Osteoblast (primary cell): ENCODE data around the gene SMIM7. TPM values are rescaled to one million over a fixed set of nuclear protein-coding genes. Genes with fewer than 3 reads are reported as not detected.

Experiments used
- DNase-seq: peaks from one replicate; pipeline ENCODE4 v3.0.0; 2011; ENCODE audit warnings: low spot score, mixed read lengths; ENCODE audit not compliant: insufficient read length; ENCODE audit errors: missing footprints
- H2AFZ ChIP-seq: 2 replicates; pipeline ENCODE4 v1.6.0; 2011; ENCODE audit warnings: mild to moderate bottlenecking, low read length
- H3K27ac ChIP-seq: 2 replicates; pipeline ENCODE4 v1.5.1; 2011; ENCODE audit warnings: mild to moderate bottlenecking, low read depth, low read length, moderate library complexity
- H3K27me3 ChIP-seq: 2 replicates; pipeline ENCODE4 v1.6.0; 2012; ENCODE audit warnings: mild to moderate bottlenecking, control low read depth, inconsistent platforms, low read length, moderate library complexity; ENCODE audit not compliant: insufficient read depth
- H3K36me3 ChIP-seq: 2 replicates; pipeline ENCODE4 v1.5.1; 2011; ENCODE audit warnings: mild to moderate bottlenecking, low read length, control low read depth, moderate library complexity; ENCODE audit not compliant: insufficient read depth
- H3K4me1 ChIP-seq: 2 replicates; pipeline ENCODE4 v1.5.1; 2011; ENCODE audit warnings: mild to moderate bottlenecking, low read length, control low read depth, moderate library complexity; ENCODE audit not compliant: insufficient read depth
- H3K4me2 ChIP-seq: 2 replicates; pipeline ENCODE4 v1.6.0; 2011; ENCODE audit warnings: mild to moderate bottlenecking, low read length; ENCODE audit not compliant: insufficient read depth
- H3K4me3 ChIP-seq: fragments of 200-600 bp; sonication (generic); 3 replicates; pipeline ENCODE4 v1.5.1; 2012; ENCODE audit warnings: mild to moderate bottlenecking, low read length, inconsistent platforms; ENCODE audit not compliant: insufficient read depth
- H3K79me2 ChIP-seq: 2 replicates; pipeline ENCODE4 v1.6.0; 2012; ENCODE audit warnings: mild to moderate bottlenecking, low read length, control low read depth, inconsistent platforms; ENCODE audit not compliant: insufficient read depth
- H3K9me3 ChIP-seq: 2 replicates; pipeline ENCODE4 v1.5.1; 2011; ENCODE audit warnings: low read depth, low read length, control low read depth
- H4K20me1 ChIP-seq: 2 replicates; pipeline ENCODE4 v1.6.0; 2012; ENCODE audit warnings: mild to moderate bottlenecking, low read length, control low read depth; ENCODE audit not compliant: insufficient read depth
- CTCF ChIP-seq: IDR thresholded peaks from 2 replicates; pipeline ENCODE4 v1.5.1; 2011; ENCODE audit warnings: mild to moderate bottlenecking, low read depth, low read length, moderate library complexity; ENCODE audit errors: extremely low read depth
- total RNA-seq: library from RNA; depleted of rRNA; stranded (reverse); fragments of >200 nt; gene quantifications from 2 replicates; pipeline ENCODE4 v1.2.3, GENCODE V29; 2012

SMIM7 gene
- total RNA-seq, 1 donor, result 60.1 TPM

DNA sequence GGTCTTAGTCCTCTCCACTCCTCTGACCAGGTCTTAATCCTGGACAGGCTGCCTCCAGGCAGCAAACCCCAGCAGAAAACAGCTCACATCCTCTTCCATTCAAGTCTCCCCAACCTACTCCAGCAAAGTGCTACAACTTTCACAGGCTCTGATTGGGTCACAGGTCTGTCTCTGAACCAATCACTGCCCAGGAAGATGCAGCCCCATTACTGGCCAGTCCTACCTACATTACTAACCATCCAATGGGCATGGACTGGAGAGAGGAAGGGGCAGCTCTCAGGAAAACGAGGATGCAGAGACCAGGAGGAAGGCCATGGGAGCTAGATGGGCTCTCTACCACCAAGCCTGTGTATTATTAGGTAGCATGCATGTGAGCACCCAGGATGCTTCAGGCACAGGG lies 44.1 kb downstream of the SMIM7 start:
- Histone ChIP-seq H3K4me1 (peaks cover 10% of the 10 kb centered on the region), H2AFZ (no peak overlapping the region), H3K79me2 (peaks cover 100% of the 10 kb centered on the region), H3K4me3 (no peak overlapping the region), H3K36me3 (no peaks in the 10 kb centered on the region), H3K4me2 (no peak overlapping the region), H3K27ac (no peak overlapping the region), H4K20me1 (peaks cover 96% of the 10 kb centered on the region), H3K27me3 (no peaks in the 10 kb centered on the region), H3K9me3 (no peaks in the 10 kb centered on the region)
- TF ChIP-seq CTCF, result no peak
- DNase-seq, result peak; percentile 44

DNA sequence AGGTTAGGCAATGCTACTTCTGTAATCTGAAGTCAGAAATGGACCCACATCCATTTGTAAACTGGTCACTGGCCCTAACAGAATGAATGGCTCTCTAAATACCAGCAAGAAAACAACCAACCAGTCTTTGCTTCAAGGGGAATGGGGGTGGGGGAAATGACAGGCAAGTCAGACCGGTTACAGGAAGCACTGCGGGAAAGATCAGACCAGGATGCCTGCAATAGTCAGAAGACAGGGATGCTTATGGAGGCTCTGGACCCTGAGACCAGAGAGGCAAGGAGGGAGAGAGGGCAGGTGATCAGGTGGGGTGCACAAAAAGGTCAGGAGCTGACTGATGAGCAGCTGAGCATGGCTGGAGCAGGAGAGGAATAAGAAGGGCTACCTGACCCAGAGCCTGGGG lies 45.0 kb downstream of the SMIM7 start:
- no peaks in the 10 kb centered on the region for H3K27me3 ChIP-seq
- peaks cover 99% of the 10 kb centered on the region for H3K79me2 ChIP-seq
- H3K27ac ChIP-seq, result no peak overlapping the region
- peak; percentile 38 for DNase-seq
- no peak overlapping the region for H3K4me2 ChIP-seq
- no peak overlapping the region for H2AFZ ChIP-seq
- peaks cover 9% of the 10 kb centered on the region for H3K4me1 ChIP-seq
- H4K20me1 ChIP-seq, result peaks cover 93% of the 10 kb centered on the region
- TF ChIP-seq CTCF, result no peak
- no peaks in the 10 kb centered on the region for H3K9me3 ChIP-seq
- no peak overlapping the region for H3K4me3 ChIP-seq
- H3K36me3 ChIP-seq, result no peaks in the 10 kb centered on the region

GRCh38 chr19:16613841-16614240 lies 46.1 kb downstream of the SMIM7 start:
- Histone ChIP-seq H3K27me3 (no peaks in the 10 kb centered on the region), H3K9me3 (no peaks in the 10 kb centered on the region), H2AFZ (no peak overlapping the region), H3K79me2 (peaks cover 99% of the 10 kb centered on the region), H3K4me3 (no peak overlapping the region), H3K4me2 (no peak overlapping the region), H3K27ac (no peak overlapping the region), H3K4me1 (peaks cover 5% of the 10 kb centered on the region), H4K20me1 (peaks cover 88% of the 10 kb centered on the region), H3K36me3 (no peaks in the 10 kb centered on the region)
- no peak for DNase-seq
- TF ChIP-seq CTCF, result no peak

- Histone ChIP-seq H3K4me3 (no peak overlapping the region), H4K20me1 (peaks cover 86% of the 10 kb centered on the region), H3K27me3 (no peaks in the 10 kb centered on the region), H2AFZ (no peak overlapping the region), H3K79me2 (peaks cover 98% of the 10 kb centered on the region), H3K4me2 (no peak overlapping the region), H3K36me3 (no peaks in the 10 kb centered on the region), H3K9me3 (no peaks in the 10 kb centered on the region), H3K27ac (no peak overlapping the region), H3K4me1 (peaks cover 15% of the 10 kb centered on the region)
- TF ChIP-seq CTCF, result no peak
- DNase-seq, result peak; percentile 48
These were observed 47.3 kb downstream of the SMIM7 start for GRCh38 chr19:16612636-16613035.
